ENCODE measurements around the gene SMG6.

Gene SMG6

GRCh38 chr17:2289878-2290478 lies 13.6 kb downstream of the SMG6 start:
- Histone ChIP-seq H3K4me2 (ENCODE audit: insufficient read depth, low read length, poor library complexity, severe bottlenecking) (no peak overlapping the region), H3K4me3 (ENCODE audit: low read length in 2 of 2) (no peak overlapping the region), H3K79me1 (ENCODE audit: low read depth, low read length) (peaks cover 2% of the 10 kb centered on the region), H2BK12ac (ENCODE audit: low read length) (no peak overlapping the region), H3K9me3 (replicated peaks in 1 of 2; ENCODE audit: control insufficient read depth in 2 of 2, insufficient read depth in 1 of 2, low read depth in 1 of 2, low read length in 2 of 2) (no peaks in the 10 kb centered on the region), H4K8ac (ENCODE audit: low read depth, low read length) (no peak overlapping the region), H2BK5ac (ENCODE audit: low read length) (no peak overlapping the region), H3K27ac (replicated peaks; ENCODE audit: low read length) (no peak overlapping the region), H4K91ac (ENCODE audit: low read depth, low read length, poor library complexity) (no peak overlapping the region), H3K18ac (ENCODE audit: low read length) (no peak overlapping the region), H3K9ac (ENCODE audit: low read depth, low read length, poor library complexity) (no peak overlapping the region), H2BK15ac (ENCODE audit: low read length) (no peak overlapping the region), H3K27me3 (ENCODE audit: control insufficient read depth in 3 of 3, insufficient read depth in 3 of 3, low read depth in 1 of 3, low read length in 3 of 3) (no peaks in the 10 kb centered on the region), H3K4me1 (ENCODE audit: control insufficient read depth in 2 of 2, insufficient read depth in 1 of 2, low read depth in 1 of 2, low read length in 2 of 2) (no peaks in the 10 kb centered on the region), H2BK120ac (ENCODE audit: low read depth, low read length) (no peak overlapping the region), H2AFZ (ENCODE audit: low read length) (no peak overlapping the region), H2AK5ac (ENCODE audit: low read depth, low read length) (no peak overlapping the region), H3K23ac (ENCODE audit: low read depth, low read length, poor library complexity) (no peak overlapping the region), H3K36me3 (replicated peaks in 1 of 2; ENCODE audit: control insufficient read depth in 2 of 2, insufficient read depth in 2 of 2, low read length in 2 of 2) (peaks cover 16 to 92% of the 10 kb centered on the region in 2 donors), H3K4ac (ENCODE audit: low read length) (no peak overlapping the region), H3K14ac (ENCODE audit: low read length) (no peak overlapping the region)
- WGBS, 2 donors (ENCODE audit: extremely low coverage in 2 of 2, insufficient read length in 2 of 2, insufficient replicate concordance in 1 of 2): no CpG with 5 or more reads among the region's 5 CpGs
- DNase-seq (ENCODE audit: low spot score): no peak

DNA sequence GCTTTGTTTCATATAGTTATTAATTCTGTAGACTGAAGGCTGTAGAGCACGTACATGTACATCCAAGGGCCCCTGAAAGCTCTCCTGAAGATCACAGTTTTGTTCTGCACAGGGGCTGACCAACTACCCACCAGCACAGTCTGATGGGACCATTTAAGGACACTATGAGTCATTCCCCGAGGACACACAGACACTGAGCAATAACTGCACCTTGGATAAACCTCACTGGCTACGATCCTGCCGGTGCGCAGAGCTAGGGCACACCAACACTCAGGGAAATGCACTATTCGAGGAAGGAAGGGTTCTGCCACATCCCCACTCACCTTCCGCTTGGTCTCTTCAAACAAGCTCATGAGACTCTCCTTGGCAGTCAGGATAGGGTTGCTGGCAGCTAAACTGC lies 20.3 kb downstream of the SMG6 start:
- no peak overlapping the region for H3K4me3 ChIP-seq (ENCODE audit: low read length in 2 of 2)
- no peak overlapping the region for H3K18ac ChIP-seq (ENCODE audit: low read length)
- no peak overlapping the region for H2BK12ac ChIP-seq (ENCODE audit: low read length)
- no peak for DNase-seq (ENCODE audit: low spot score)
- WGBS, 2 donors (ENCODE audit: extremely low coverage in 2 of 2, insufficient read length in 2 of 2, insufficient replicate concordance in 1 of 2): no CpG with 5 or more reads among the region's 7 CpGs
- no peak overlapping the region for H3K4ac ChIP-seq (ENCODE audit: low read length)
- no peaks in the 10 kb centered on the region for H3K9me3 ChIP-seq (replicated peaks in 1 of 2; ENCODE audit: control insufficient read depth in 2 of 2, insufficient read depth in 1 of 2, low read depth in 1 of 2, low read length in 2 of 2)
- H3K4me2 ChIP-seq (ENCODE audit: insufficient read depth, low read length, poor library complexity, severe bottlenecking): no peak overlapping the region
- no peak overlapping the region for H2BK15ac ChIP-seq (ENCODE audit: low read length)
- H2AFZ ChIP-seq (ENCODE audit: low read length): no peak overlapping the region
- H3K27ac ChIP-seq (replicated peaks; ENCODE audit: low read length): no peak overlapping the region
- H3K36me3 ChIP-seq (replicated peaks in 1 of 2; ENCODE audit: control insufficient read depth in 2 of 2, insufficient read depth in 2 of 2, low read length in 2 of 2): peaks cover 33 to 97% of the 10 kb centered on the region in 2 donors
- no peak overlapping the region for H2BK120ac ChIP-seq (ENCODE audit: low read depth, low read length)
- no peaks in the 10 kb centered on the region for H3K79me1 ChIP-seq (ENCODE audit: low read depth, low read length)
- H4K91ac ChIP-seq (ENCODE audit: low read depth, low read length, poor library complexity): no peak overlapping the region
- H2BK5ac ChIP-seq (ENCODE audit: low read length): no peak overlapping the region
- H2AK5ac ChIP-seq (ENCODE audit: low read depth, low read length): no peak overlapping the region
- no peak overlapping the region for H3K14ac ChIP-seq (ENCODE audit: low read length)
- no peaks in the 10 kb centered on the region for H3K4me1 ChIP-seq (ENCODE audit: control insufficient read depth in 2 of 2, insufficient read depth in 1 of 2, low read depth in 1 of 2, low read length in 2 of 2)
- no peaks in the 10 kb centered on the region for H3K27me3 ChIP-seq (ENCODE audit: control insufficient read depth in 3 of 3, insufficient read depth in 3 of 3, low read depth in 1 of 3, low read length in 3 of 3)
- H4K8ac ChIP-seq (ENCODE audit: low read depth, low read length): no peak overlapping the region
- no peak overlapping the region for H3K9ac ChIP-seq (ENCODE audit: low read depth, low read length, poor library complexity)
- no peak overlapping the region for H3K23ac ChIP-seq (ENCODE audit: low read depth, low read length, poor library complexity)

- H3K14ac ChIP-seq (ENCODE audit: low read length): no peak overlapping the region
- H3K27ac ChIP-seq (replicated peaks; ENCODE audit: low read length): no peak overlapping the region
- no peak overlapping the region for H3K4me2 ChIP-seq (ENCODE audit: insufficient read depth, low read length, poor library complexity, severe bottlenecking)
- H3K23ac ChIP-seq (ENCODE audit: low read depth, low read length, poor library complexity): no peak overlapping the region
- H3K9me3 ChIP-seq (replicated peaks in 1 of 2; ENCODE audit: control insufficient read depth in 2 of 2, insufficient read depth in 1 of 2, low read depth in 1 of 2, low read length in 2 of 2): no peaks in the 10 kb centered on the region
- H3K4ac ChIP-seq (ENCODE audit: low read length): no peak overlapping the region
- no peak overlapping the region for H2AFZ ChIP-seq (ENCODE audit: low read length)
- no peak overlapping the region for H4K91ac ChIP-seq (ENCODE audit: low read depth, low read length, poor library complexity)
- H3K4me3 ChIP-seq (ENCODE audit: low read length in 2 of 2): no peak overlapping the region
- H4K8ac ChIP-seq (ENCODE audit: low read depth, low read length): no peak overlapping the region
- H3K18ac ChIP-seq (ENCODE audit: low read length): no peak overlapping the region
- H2BK12ac ChIP-seq (ENCODE audit: low read length): no peak overlapping the region
- no peaks in the 10 kb centered on the region for H3K27me3 ChIP-seq (ENCODE audit: control insufficient read depth in 3 of 3, insufficient read depth in 3 of 3, low read depth in 1 of 3, low read length in 3 of 3)
- H2BK5ac ChIP-seq (ENCODE audit: low read length): no peak overlapping the region
- H2BK15ac ChIP-seq (ENCODE audit: low read length): no peak overlapping the region
- no CpG with 5 or more reads among the region's 7 CpGs for WGBS, 2 donors (ENCODE audit: extremely low coverage in 2 of 2, insufficient read length in 2 of 2, insufficient replicate concordance in 1 of 2)
- peak; percentile 51 for DNase-seq (ENCODE audit: low spot score)
- no peaks in the 10 kb centered on the region for H3K4me1 ChIP-seq (ENCODE audit: control insufficient read depth in 2 of 2, insufficient read depth in 1 of 2, low read depth in 1 of 2, low read length in 2 of 2)
- no peak overlapping the region for H2BK120ac ChIP-seq (ENCODE audit: low read depth, low read length)
- no peak overlapping the region for H3K9ac ChIP-seq (ENCODE audit: low read depth, low read length, poor library complexity)
- H2AK5ac ChIP-seq (ENCODE audit: low read depth, low read length): no peak overlapping the region
- H3K36me3 ChIP-seq (replicated peaks in 1 of 2; ENCODE audit: control insufficient read depth in 2 of 2, insufficient read depth in 2 of 2, low read length in 2 of 2): peaks cover 33 to 96% of the 10 kb centered on the region in 2 donors
- H3K79me1 ChIP-seq (ENCODE audit: low read depth, low read length): no peaks in the 10 kb centered on the region
Measured at GRCh38 chr17:2282297-2282873, 21.2 kb downstream of the SMG6 start.

DNA sequence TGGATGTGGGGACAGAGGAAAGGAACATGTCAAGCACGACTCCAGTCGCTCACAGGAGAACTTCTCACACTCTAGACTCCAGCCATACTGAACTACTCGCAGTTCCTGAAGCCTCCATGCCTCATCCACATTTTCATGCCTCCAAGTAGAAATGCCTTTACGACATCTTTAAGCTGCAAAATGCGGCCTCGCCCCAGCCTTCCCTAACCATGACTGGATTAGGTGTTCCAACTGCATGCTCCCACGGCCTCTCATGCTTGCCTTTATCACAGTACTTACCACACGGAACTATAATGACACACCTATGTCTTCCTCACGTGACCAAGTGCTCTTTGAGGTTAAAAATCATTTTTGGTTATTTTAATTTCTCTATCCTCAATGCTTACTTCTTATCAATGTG lies 23.9 kb downstream of the SMG6 start:
- H3K9ac ChIP-seq (ENCODE audit: low read depth, low read length, poor library complexity): no peak overlapping the region
- no peak overlapping the region for H4K8ac ChIP-seq (ENCODE audit: low read depth, low read length)
- no peak overlapping the region for H2BK120ac ChIP-seq (ENCODE audit: low read depth, low read length)
- no peak overlapping the region for H3K4me3 ChIP-seq (ENCODE audit: low read length in 2 of 2)
- H3K9me3 ChIP-seq (replicated peaks in 1 of 2; ENCODE audit: control insufficient read depth in 2 of 2, insufficient read depth in 1 of 2, low read depth in 1 of 2, low read length in 2 of 2): no peaks in the 10 kb centered on the region
- H3K27ac ChIP-seq (replicated peaks; ENCODE audit: low read length): no peak overlapping the region
- H3K18ac ChIP-seq (ENCODE audit: low read length): no peak overlapping the region
- H3K4me2 ChIP-seq (ENCODE audit: insufficient read depth, low read length, poor library complexity, severe bottlenecking): no peak overlapping the region
- WGBS, 2 donors (ENCODE audit: extremely low coverage in 2 of 2, insufficient read length in 2 of 2, insufficient replicate concordance in 1 of 2): no CpG with 5 or more reads among the region's 9 CpGs
- H2AK5ac ChIP-seq (ENCODE audit: low read depth, low read length): no peak overlapping the region
- H3K4ac ChIP-seq (ENCODE audit: low read length): no peak overlapping the region
- H3K27me3 ChIP-seq (ENCODE audit: control insufficient read depth in 3 of 3, insufficient read depth in 3 of 3, low read depth in 1 of 3, low read length in 3 of 3): no peaks in the 10 kb centered on the region
- H3K4me1 ChIP-seq (ENCODE audit: control insufficient read depth in 2 of 2, insufficient read depth in 1 of 2, low read depth in 1 of 2, low read length in 2 of 2): no peaks in the 10 kb centered on the region
- peaks cover under 1% of the 10 kb centered on the region for H3K79me1 ChIP-seq (ENCODE audit: low read depth, low read length)
- no peak for DNase-seq (ENCODE audit: low spot score)
- no peak overlapping the region for H3K23ac ChIP-seq (ENCODE audit: low read depth, low read length, poor library complexity)
- no peak overlapping the region for H2BK12ac ChIP-seq (ENCODE audit: low read length)
- no peak overlapping the region for H2BK5ac ChIP-seq (ENCODE audit: low read length)
- H3K14ac ChIP-seq (ENCODE audit: low read length): no peak overlapping the region
- H2BK15ac ChIP-seq (ENCODE audit: low read length): no peak overlapping the region
- H3K36me3 ChIP-seq (replicated peaks in 1 of 2; ENCODE audit: control insufficient read depth in 2 of 2, insufficient read depth in 2 of 2, low read length in 2 of 2): peaks cover 34 to 94% of the 10 kb centered on the region in 2 donors
- H2AFZ ChIP-seq (ENCODE audit: low read length): no peak overlapping the region
- H4K91ac ChIP-seq (ENCODE audit: low read depth, low read length, poor library complexity): no peak overlapping the region
